ENCODE data around the gene PSMC1. TPM values are rescaled to one million over a fixed set of nuclear protein-coding genes. Genes with fewer than 3 reads are reported as not detected.
"Not testable (repeated sequence)": the region's sequence is repeated elsewhere in the genome, so short reads cannot be mapped to it uniquely, and the experiment has no call there.

The PSMC1 gene
- total RNA-seq: 100 to 1,000 TPM in 1 of 5 donors, 10 to 100 TPM in 4; 14.5 to 247 (median 81.6) TPM
- polyA plus RNA-seq: 100 to 1,000 TPM in 1 of 3 donors, 10 to 100 TPM in 2; 95.0 to 128 (median 97.2) TPM
- long read RNA-seq, donor 1, full-length matches to known transcripts: 5 of 5 reads
- long read RNA-seq, donor 1, partial matches to known transcripts: 0 of 5 reads
- long read RNA-seq, donor 1, other reads (novel, unspliced or antisense): 0 of 5 reads
- long read RNA-seq, donor 2, full-length matches to known transcripts: 19 of 33 reads
- long read RNA-seq, donor 2, partial matches to known transcripts: 14 of 33 reads
- long read RNA-seq, donor 2, other reads (novel, unspliced or antisense): 0 of 33 reads
- long read RNA-seq, donor 3, full-length matches to known transcripts: 14 of 14 reads
- long read RNA-seq, donor 3, partial matches to known transcripts: 0 of 14 reads
- long read RNA-seq, donor 3, other reads (novel, unspliced or antisense): 0 of 14 reads
- long read RNA-seq, donor 4, full-length matches to known transcripts: 4 of 4 reads
- long read RNA-seq, donor 4, partial matches to known transcripts: 0 of 4 reads
- long read RNA-seq, donor 4, other reads (novel, unspliced or antisense): 0 of 4 reads
- long read RNA-seq, donor 5, full-length matches to known transcripts: 11 of 22 reads
- long read RNA-seq, donor 5, partial matches to known transcripts: 11 of 22 reads
- long read RNA-seq, donor 5, other reads (novel, unspliced or antisense): 0 of 22 reads
- long read RNA-seq, donor 6, full-length matches to known transcripts: 43 of 109 reads
- long read RNA-seq, donor 6, partial matches to known transcripts: 61 of 109 reads
- long read RNA-seq, donor 6, other reads (novel, unspliced or antisense): 5 of 109 reads
- long read RNA-seq, donor 7, full-length matches to known transcripts: 28 of 35 reads
- long read RNA-seq, donor 7, partial matches to known transcripts: 7 of 35 reads
- long read RNA-seq, donor 7, other reads (novel, unspliced or antisense): 0 of 35 reads
- long read RNA-seq, donor 8, full-length matches to known transcripts: 29 of 36 reads
- long read RNA-seq, donor 8, partial matches to known transcripts: 7 of 36 reads
- long read RNA-seq, donor 8, other reads (novel, unspliced or antisense): 0 of 36 reads
- long read RNA-seq, donor 9, full-length matches to known transcripts: 21 of 27 reads
- long read RNA-seq, donor 9, partial matches to known transcripts: 6 of 27 reads
- long read RNA-seq, donor 9, other reads (novel, unspliced or antisense): 0 of 27 reads
- long read RNA-seq, donor 10, full-length matches to known transcripts: 13 of 13 reads
- long read RNA-seq, donor 10, partial matches to known transcripts: 0 of 13 reads
- long read RNA-seq, donor 10, other reads (novel, unspliced or antisense): 0 of 13 reads

- Histone ChIP-seq H3K9me3 (no peaks in the 10 kb centered on the region), H3K27me3 (peaks cover 0 to 10% (median 7%) of the 10 kb centered on the region in 3 donors), H3K4me1 (peaks cover 15 to 22% (median 18%) of the 10 kb centered on the region in 4 donors), H3K36me3 (peaks cover 20 to 26% (median 23%) of the 10 kb centered on the region in 4 donors), H3K27ac (peak within 1 kb of the TSS; percentile 83 to 90 (median 89)), H3K4me3 (peak within 1 kb of the TSS; percentile 96 to 97 (median 96))
- 0 to 1% (median 0%) methylated on average over 27 to 55 of the region's 55 CpGs for WGBS, 5 donors
- peak; percentile 91 to 98 for DNase-seq
- TF ChIP-seq, protein P1, sequence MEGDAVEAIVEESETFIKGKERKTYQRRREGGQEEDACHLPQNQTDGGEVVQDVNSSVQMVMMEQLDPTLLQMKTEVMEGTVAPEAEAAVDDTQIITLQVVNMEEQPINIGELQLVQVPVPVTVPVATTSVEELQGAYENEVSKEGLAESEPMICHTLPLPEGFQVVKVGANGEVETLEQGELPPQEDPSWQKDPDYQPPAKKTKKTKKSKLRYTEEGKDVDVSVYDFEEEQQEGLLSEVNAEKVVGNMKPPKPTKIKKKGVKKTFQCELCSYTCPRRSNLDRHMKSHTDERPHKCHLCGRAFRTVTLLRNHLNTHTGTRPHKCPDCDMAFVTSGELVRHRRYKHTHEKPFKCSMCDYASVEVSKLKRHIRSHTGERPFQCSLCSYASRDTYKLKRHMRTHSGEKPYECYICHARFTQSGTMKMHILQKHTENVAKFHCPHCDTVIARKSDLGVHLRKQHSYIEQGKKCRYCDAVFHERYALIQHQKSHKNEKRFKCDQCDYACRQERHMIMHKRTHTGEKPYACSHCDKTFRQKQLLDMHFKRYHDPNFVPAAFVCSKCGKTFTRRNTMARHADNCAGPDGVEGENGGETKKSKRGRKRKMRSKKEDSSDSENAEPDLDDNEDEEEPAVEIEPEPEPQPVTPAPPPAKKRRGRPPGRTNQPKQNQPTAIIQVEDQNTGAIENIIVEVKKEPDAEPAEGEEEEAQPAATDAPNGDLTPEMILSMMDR (IDR thresholded peaks at IDR 0.05): no peak
- TF ChIP-seq POLR2AphosphoS5 (IDR thresholded peaks at IDR 0.05): peak; percentile 88 to 99 (median 94)
- no peak for TF ChIP-seq POLR2A (IDR thresholded peaks at IDR 0.05)
- TF ChIP-seq EP300 (IDR thresholded peaks at IDR 0.05): no peak
- intact Hi-C loops (cut with DNase I; ENCODE audit: low total_unique reads): no loop called here
Observed at GRCh38 chr14:90256354-90257131, at the start of gene PSMC1. Gene PSMC1 (plus strand): TSS chr14:90256553. CDS start chr14:90256598, 45 bp downstream.

- no peak overlapping the region for H3K27ac ChIP-seq
- intact Hi-C loops (cut with DNase I; ENCODE audit: low total_unique reads): no loop called here
- TF ChIP-seq EP300 (IDR thresholded peaks at IDR 0.05): no peak
- no peak for TF ChIP-seq POLR2A (IDR thresholded peaks at IDR 0.05)
- TF ChIP-seq, protein P1 (IDR thresholded peaks at IDR 0.05): no peak
- TF ChIP-seq POLR2AphosphoS5 (IDR thresholded peaks at IDR 0.05): no peak
- no peaks in the 10 kb centered on the region for H3K36me3 ChIP-seq
- H3K27me3 ChIP-seq: no peaks in the 10 kb centered on the region
- no peak for DNase-seq
- peaks cover 0 to 19% (median 6%) of the 10 kb centered on the region in 4 donors for H3K9me3 ChIP-seq
- no peaks in the 10 kb centered on the region for H3K4me1 ChIP-seq
- WGBS, 5 donors: 84 to 89% (median 86%) methylated on average over 7 of the region's 7 CpGs
- no peak overlapping the region for H3K4me3 ChIP-seq
Observed at GRCh38 chr14:90213099-90213748, 43.1 kb upstream of the PSMC1 start.

DNA sequence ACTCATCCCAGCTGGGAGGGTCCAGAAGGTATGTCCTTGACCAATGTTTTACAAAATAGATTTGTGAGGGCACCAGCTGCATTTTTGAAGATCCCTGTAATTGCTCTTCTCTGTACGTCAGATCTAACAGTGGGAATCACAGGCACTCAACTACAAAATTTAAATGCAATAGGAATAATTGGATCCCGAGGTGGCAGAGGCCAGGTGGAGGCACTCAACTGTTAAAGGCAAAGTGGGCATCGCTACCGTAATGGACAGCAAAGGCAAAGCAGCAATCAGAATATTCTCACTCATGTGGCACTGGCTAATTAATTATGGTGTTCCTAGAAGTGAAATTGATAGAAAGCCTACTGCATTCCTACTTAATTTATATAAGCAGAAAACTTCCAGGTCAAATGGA, 27.9 kb upstream of the PSMC1 start:
- Histone ChIP-seq H3K27me3 (no peaks in the 10 kb centered on the region), H3K4me3 (no peak overlapping the region), H3K4me1 (no peaks in the 10 kb centered on the region), H3K36me3 (no peaks in the 10 kb centered on the region), H3K9me3 (peaks cover 0 to 7% (median 4%) of the 10 kb centered on the region in 4 donors), H3K27ac (no peak overlapping the region)
- no peak for DNase-seq
- WGBS, 5 donors: 71 to 86% (median 85%) methylated on average over 4 of the region's 4 CpGs
- intact Hi-C loops (cut with DNase I; ENCODE audit: low total_unique reads): no loop called here
- TF ChIP-seq, protein P1 (IDR thresholded peaks at IDR 0.05): no peak
- no peak for TF ChIP-seq POLR2AphosphoS5 (IDR thresholded peaks at IDR 0.05)
- TF ChIP-seq POLR2A (IDR thresholded peaks at IDR 0.05): no peak
- no peak for TF ChIP-seq EP300 (IDR thresholded peaks at IDR 0.05)

- intact Hi-C loops (cut with DNase I; ENCODE audit: low total_unique reads): loop anchor here (10.0 kb wide), 1 partner anchor 255 kb away; no protein-coding TSS in a partner anchor
- not testable (repeated sequence) for H3K36me3 ChIP-seq, H3K9me3 ChIP-seq, H3K4me3 ChIP-seq, H3K27me3 ChIP-seq, H3K27ac ChIP-seq, DNase-seq, H3K4me1 ChIP-seq
- 96 to 100% (median 98%) methylated on average over 1 of the region's 1 CpG for WGBS, 5 donors
Observed at GRCh38 chr14:90229942-90230341, 26.4 kb upstream of the PSMC1 start.

Data from stomach (tissue), 19 donors.